ENCODE results near the gene PDZK1.
"Not testable (repeated sequence)": the region's sequence is repeated elsewhere in the genome, so short reads cannot be mapped to it uniquely, and the experiment has no call there.

Gene PDZK1

GRCh38 chr1:145695821-145696629 lies 11.1 kb downstream of the PDZK1 start:
- DNase-seq (ENCODE audit: low read depth) = no peak
- H3K4me3 ChIP-seq (ENCODE audit: low read length) = no peak overlapping the region
- TF ChIP-seq CTCF (conservative IDR thresholded peaks at IDR 0.05; ENCODE audit: low read depth, low read length) = no peak

- H3K4me3 ChIP-seq (ENCODE audit: low read length) = no peak overlapping the region
- no peak for TF ChIP-seq CTCF (conservative IDR thresholded peaks at IDR 0.05; ENCODE audit: low read depth, low read length)
- DNase-seq (ENCODE audit: low read depth) = no peak
These were observed 14.3 kb downstream of the PDZK1 start for GRCh38 chr1:145692785-145693443.

GRCh38 chr1:145690587-145691558 lies 16.3 kb downstream of the PDZK1 start:
- peak; percentile 9 for DNase-seq (ENCODE audit: low read depth)
- TF ChIP-seq CTCF (conservative IDR thresholded peaks at IDR 0.05; ENCODE audit: low read depth, low read length) = no peak
- H3K4me3 ChIP-seq (ENCODE audit: low read length) = no peak overlapping the region

- DNase-seq (ENCODE audit: low read depth) = no peak
- no peak for TF ChIP-seq CTCF (conservative IDR thresholded peaks at IDR 0.05; ENCODE audit: low read depth, low read length)
- H3K4me3 ChIP-seq (ENCODE audit: low read length) = no peak overlapping the region
These were observed 17.2 kb downstream of the PDZK1 start for GRCh38 chr1:145689922-145690321.

- no peak overlapping the region for H3K4me3 ChIP-seq (ENCODE audit: low read length)
- no peak for TF ChIP-seq CTCF (conservative IDR thresholded peaks at IDR 0.05; ENCODE audit: low read depth, low read length)
- DNase-seq (ENCODE audit: low read depth) = no peak
These were observed 18.2 kb downstream of the PDZK1 start for GRCh38 chr1:145688924-145689323.

GRCh38 chr1:145688328-145688727 lies 18.8 kb downstream of the PDZK1 start:
- no peak for TF ChIP-seq CTCF (conservative IDR thresholded peaks at IDR 0.05; ENCODE audit: low read depth, low read length)
- no peak overlapping the region for H3K4me3 ChIP-seq (ENCODE audit: low read length)
- DNase-seq (ENCODE audit: low read depth) = no peak

- not testable (repeated sequence) for DNase-seq (ENCODE audit: low read depth); H3K4me3 ChIP-seq (ENCODE audit: low read length)
These were observed 21.1 kb downstream of the PDZK1 start for GRCh38 chr1:145686078-145686477.

GRCh38 chr1:145684858-145685257 lies 22.3 kb downstream of the PDZK1 start:
- H3K4me3 ChIP-seq (ENCODE audit: low read length); DNase-seq (ENCODE audit: low read depth): not testable (repeated sequence)

- not testable (repeated sequence) for H3K4me3 ChIP-seq (ENCODE audit: low read length); DNase-seq (ENCODE audit: low read depth)
These were observed 34.0 kb downstream of the PDZK1 start for GRCh38 chr1:145673217-145673616.

GRCh38 chr1:145670995-145671745 lies 36.0 kb downstream of the PDZK1 start:
- H3K4me3 ChIP-seq (ENCODE audit: low read length); DNase-seq (ENCODE audit: low read depth): not testable (repeated sequence)

All from retinal pigment epithelial cell (primary cell).